Kidney capillary endothelial cell (primary cell): ENCODE results near the gene CLPSL2.
"Not testable (repeated sequence)": the region's sequence is repeated elsewhere in the genome, so short reads cannot be mapped to it uniquely, and the experiment has no call there.

Experiments
- DNase-seq: peaks from one replicate; pipeline ENCODE4 v3.0.0-alpha.2; 2018; ENCODE audit warnings: low spot score

Gene CLPSL2

GRCh38 chr6:35776364-35777215, at the start of gene CLPSL2:
Gene CLPSL2, plus strand, starts transcription at chr6:35776598. Its CDS starts 21 bp downstream, at chr6:35776619.
- DNase-seq, result no peak

GRCh38 chr6:35727231-35727934, 49.0 kb upstream of the CLPSL2 start:
- DNase-seq, result no peak

DNA sequence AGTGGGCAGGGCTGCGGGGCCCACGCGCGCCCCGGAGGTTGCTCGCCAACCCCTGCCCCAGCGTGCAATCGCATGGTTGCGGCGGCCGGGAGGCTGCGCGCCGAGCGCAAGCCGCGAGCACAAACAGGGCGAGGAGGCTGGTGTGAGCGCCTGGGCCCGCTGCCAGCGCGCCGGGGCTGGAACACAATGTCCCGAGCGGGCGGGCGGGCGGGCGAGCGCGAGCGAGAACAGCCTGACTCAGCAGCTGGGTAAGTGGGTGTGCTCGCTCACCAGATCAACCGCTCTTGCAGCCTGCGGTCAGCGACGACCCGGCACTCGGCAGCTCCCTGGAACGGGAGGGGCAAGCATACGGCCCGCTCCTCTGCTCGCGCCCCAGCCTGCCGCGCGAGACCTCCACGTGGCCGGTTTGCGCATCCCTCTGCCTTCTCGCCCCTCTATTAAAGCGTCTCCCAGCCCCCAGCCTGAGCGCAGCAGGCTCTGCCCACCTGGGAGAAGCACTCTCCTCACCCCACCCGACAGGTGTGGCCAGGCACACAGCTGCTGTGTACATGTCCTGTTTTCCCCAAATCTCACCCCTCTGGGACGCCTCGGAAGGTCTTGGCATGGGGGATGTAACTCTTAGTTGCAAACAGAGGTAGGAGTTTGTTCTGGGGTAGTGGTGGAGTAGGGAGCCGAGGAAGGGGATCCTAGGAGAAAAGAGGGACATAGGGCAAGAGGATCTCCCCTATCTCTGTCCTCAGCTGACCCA, 48.3 kb upstream of the CLPSL2 start:
- DNase-seq, result peak; percentile 78

GRCh38 chr6:35728683-35729678, 47.4 kb upstream of the CLPSL2 start:
- no peak for DNase-seq

GRCh38 chr6:35729722-35730121, 46.7 kb upstream of the CLPSL2 start:
- no peak for DNase-seq

DNA sequence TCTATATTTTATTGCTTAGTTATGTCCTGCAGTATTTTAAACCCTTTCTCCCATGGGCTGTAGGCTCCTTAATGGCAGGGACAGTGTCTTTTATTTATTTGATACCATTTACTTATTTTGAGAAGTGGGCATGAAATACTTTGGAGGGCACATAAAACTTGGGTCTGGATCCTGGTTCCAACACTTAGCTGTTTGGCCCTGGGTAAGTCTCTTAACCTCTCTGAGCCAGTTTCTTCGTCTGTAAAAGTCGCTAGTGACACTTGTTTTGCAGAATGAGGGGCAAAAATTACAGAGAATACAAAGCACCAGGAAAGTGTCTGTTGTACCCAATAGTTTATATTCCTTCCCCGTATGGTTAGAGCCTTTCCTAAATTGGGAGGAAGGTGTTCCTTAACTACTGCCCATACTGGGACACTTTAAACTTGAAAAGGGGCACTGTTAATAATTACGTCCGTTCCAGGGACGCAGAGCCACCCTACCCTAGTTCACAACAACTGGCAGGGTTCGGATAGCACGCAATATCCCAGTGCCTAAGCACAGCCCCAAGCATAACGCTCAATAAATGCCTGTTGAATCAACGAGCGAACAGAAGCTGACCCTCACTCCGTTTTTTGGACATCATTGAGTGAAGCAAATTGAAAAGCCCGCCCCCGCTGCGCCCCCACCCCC, 45.5 kb upstream of the CLPSL2 start:
- DNase-seq, result no peak

DNA sequence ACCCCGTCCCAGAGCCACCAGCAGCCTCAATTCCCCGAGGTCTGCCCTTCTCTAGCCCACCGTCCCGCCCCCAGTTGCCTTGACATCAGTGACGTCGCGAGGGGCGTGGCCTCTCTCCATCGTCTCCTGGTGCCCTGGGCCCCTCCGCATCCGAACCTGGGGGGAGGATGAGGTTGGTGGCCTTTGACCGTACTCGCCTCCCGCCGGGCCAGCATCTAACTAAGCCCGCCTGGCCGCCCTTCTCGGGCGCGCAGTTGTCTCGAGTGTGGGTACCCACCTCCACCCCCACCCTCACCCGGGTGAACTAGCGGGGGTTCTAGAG, 45.0 kb upstream of the CLPSL2 start:
- peak; percentile 48 for DNase-seq

- DNase-seq, result peak; percentile 81
Observed at GRCh38 chr6:35731736-35732532, 44.5 kb upstream of the CLPSL2 start.

DNA sequence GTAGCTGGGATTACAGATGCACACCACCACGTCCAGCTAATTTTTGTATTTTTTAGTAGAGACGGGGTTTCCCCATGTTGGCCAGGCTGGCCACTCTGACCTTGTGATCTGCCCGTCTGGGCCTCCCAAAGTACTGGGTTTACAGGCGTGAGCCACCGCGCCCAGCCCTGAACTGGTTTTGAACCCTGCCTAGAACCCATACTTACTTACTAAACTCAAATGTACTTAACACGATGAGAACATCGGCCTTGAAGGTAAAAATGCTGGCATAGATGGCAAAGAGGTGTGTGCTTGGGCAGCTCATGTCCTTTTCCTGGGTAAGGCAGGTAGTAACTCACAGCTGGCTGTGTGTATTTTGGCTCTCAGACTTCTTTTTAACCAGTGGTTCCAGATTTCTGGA, 42.8 kb upstream of the CLPSL2 start:
- no peak for DNase-seq

DNA sequence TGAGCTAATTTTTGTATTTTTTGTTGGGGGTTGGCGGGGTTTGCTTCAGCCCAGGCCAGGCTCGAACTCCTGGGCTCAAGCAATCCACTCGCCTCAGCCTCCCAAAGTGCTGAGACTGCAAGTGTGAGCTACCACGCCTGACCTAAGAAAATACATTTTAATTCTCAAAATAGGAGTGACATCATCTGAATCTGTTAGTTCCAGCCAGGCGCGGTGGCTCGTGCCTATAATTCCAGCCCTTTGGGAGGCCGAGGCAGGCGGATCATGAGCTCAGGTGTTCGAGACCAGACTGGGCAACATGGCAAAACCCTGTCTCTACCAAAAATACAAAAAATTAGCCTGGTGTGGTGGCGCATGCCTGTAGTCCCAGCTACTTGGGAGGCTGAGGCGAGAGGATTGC, 42.1 kb upstream of the CLPSL2 start:
- DNase-seq, result not testable (repeated sequence)

DNA sequence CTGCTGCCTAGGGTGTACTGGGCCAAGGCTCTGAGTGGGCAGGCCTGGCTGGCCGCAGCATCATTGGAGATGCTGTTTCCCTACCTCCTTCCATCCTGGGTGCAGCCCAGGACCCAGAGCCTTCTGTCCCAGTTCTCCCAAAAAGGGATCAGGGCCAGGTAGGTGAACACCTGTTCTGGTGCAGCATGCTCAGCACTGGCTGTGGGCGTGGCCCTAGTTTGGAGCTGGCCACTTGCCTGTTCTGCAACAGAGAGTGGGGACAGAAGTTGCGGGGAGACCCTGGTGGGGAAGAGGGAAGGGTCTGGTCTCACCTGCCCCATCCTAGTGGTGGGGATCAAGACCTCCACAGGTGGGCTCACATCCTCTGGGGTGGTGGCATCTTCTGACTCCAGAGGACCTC, 40.9 kb upstream of the CLPSL2 start:
- DNase-seq, result no peak

- DNase-seq, result no peak
Observed at GRCh38 chr6:35736253-35736894, 40.0 kb upstream of the CLPSL2 start.

GRCh38 chr6:35736982-35737412, 39.4 kb upstream of the CLPSL2 start, which contains the start of gene ARMC12:
Gene ARMC12, plus strand, starts transcription at chr6:35737032. Its CDS starts 77 bp downstream, at chr6:35737109.
- no peak for DNase-seq

DNA sequence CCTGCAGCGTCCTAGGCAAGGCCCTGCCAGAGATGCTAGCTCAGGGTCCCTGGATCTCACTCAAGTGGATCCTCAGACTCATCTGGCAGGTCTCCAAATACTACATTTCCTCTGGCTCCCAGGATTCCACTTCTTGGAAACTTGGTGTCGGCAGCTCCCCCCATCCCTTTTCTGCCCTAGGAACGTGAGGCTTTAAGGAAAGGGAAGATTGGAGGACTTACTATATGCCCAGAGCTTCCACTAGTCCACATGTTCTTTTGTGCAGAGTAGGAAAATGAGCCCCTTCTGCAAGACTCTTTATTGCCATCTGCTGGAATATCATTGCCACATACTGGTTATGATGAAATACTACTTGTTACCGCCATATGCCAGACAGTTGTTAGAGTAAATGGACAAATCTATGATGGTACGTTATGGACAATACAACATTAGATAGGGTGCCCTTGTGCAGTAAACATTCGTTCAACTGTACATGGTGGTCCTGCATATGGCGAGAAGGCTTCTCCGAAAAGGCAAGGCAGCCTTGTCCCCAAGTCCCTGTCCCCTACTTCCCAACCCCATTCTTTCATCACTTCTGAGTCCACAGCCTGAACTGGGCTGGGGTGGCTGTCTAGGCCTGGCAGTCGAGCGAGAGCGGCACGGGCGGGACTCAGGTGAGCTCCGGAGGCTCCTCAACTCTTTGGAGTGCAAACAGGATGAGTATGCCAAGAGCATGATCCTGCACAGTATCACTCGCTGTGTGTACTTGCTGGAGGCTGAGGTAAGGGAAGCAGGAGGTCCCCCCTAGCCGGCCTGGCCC, 38.8 kb upstream of the CLPSL2 start:
- peak; percentile 86 for DNase-seq

GRCh38 chr6:35739645-35740524, 36.5 kb upstream of the CLPSL2 start:
- no peak for DNase-seq

DNA sequence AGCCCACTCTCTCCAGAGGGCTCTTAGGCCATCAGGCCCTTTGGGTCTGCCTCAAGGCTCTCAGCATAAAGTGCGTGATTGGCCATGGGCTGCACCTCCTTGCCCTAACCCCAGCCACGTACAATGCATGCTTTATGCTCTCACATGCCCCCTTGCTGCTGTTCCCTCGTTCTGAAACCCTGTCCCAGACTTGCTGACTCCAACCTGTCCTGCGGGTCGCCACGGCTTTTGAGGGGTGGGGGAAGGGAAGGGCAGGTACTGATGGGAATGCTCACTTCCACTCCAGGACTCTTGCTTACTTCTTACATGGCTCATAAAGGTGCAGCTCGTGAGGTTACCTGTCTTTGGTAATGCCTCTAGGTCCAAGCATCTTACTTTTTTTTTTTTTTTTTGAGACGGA, 33.6 kb upstream of the CLPSL2 start:
- DNase-seq, result no peak

GRCh38 chr6:35745509-35745908, 30.9 kb upstream of the CLPSL2 start:
- DNase-seq, result no peak

- DNase-seq, result no peak
Observed at GRCh38 chr6:35746516-35746915, 29.9 kb upstream of the CLPSL2 start.
